Activated T-helper 2 cell treated with anti-CD3 and anti-CD28 coated beads, Interferon-gamma antibody, Interleukin-2, Interleukin-4, amounts not matched to agents 10 μg/mL and 5 μg/mL and 100 μg/mL, durations not matched to agents 14 hours and 24 hours and 36 hours (primary cell): Measurements from ENCODE around the gene GNG14. TPM values are rescaled to one million over a fixed set of nuclear protein-coding genes. Genes with fewer than 3 reads are reported as not detected.
"Not testable (repeated sequence)": the region's sequence is repeated elsewhere in the genome, so short reads cannot be mapped to it uniquely, and the experiment has no call there.

Experiments used
- DNase-seq: peaks from one replicate; pipeline ENCODE4 v3.0.0; 2021; ENCODE audit warnings: low spot score
- H3K27ac Mint-ChIP-seq: one replicate; pipeline ENCODE4 v1.8.0; 2021; ENCODE audit warnings: mixed read lengths
- H3K27me3 Mint-ChIP-seq: one replicate; pipeline ENCODE4 v1.8.0; 2021; ENCODE audit warnings: low read depth, mixed read lengths
- H3K36me3 Mint-ChIP-seq: one replicate; pipeline ENCODE4 v1.8.0; 2021; ENCODE audit warnings: low read depth, mixed read lengths
- H3K4me1 Mint-ChIP-seq: one replicate; pipeline ENCODE4 v1.8.0; 2021; ENCODE audit warnings: low read depth, mixed read lengths
- H3K4me3 Mint-ChIP-seq: one replicate; pipeline ENCODE4 v1.8.0; 2021; ENCODE audit warnings: low read depth, mild to moderate bottlenecking, moderate library complexity, mixed read lengths
- H3K9me3 Mint-ChIP-seq: one replicate; pipeline ENCODE4 v1.8.0; 2021; ENCODE audit warnings: mixed read lengths
- intact Hi-C: fragments of 100-400 bp; cut with micrococcal nuclease; formaldehyde crosslinking; loops from one replicate; pipeline ENCODE4 v1.15.1; 2023
- total RNA-seq: library from RNA; stranded (reverse); gene quantifications from 2 replicates; pipeline ENCODE4 v1.2.3, GENCODE V29; 2022

GNG14 gene
- total RNA-seq, 1 donor from 2014 or later = not detected

DNA sequence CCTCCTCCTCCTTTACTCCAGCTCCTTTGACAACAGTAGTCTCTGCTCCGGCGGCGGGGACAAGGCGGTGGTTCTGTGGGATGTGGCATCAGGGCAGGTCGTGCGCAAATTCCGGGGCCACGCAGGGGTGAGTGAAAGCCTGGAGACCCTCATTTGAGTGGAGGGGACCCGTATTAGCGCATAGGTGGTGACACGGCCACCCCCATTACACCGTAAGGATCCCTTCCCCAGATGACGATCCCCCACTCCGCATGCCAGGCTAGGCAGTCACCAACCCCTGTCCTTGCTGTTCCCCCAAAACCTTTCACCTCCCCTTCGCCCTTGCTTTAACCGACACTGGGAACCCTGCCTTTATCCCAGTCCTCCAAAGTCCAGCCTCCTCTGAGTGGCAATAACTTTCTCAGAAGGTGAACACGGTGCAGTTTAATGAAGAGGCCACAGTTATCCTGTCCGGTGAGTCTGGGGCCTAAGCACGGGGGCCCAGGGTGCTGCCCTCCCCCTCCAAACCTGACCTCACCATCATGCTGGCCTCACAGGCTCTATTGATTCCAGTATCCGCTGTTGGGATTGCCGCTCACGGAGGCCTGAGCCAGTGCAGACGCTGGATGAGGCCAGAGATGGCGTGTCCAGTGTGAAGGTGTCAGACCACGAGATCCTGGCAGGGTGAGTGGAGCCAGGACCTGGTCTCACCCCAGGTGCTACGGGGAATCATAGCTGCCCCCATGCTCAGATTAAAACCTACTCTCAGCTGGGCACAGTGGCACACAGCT, 17.5 kb upstream of the GNG14 start:
- Mint-ChIP-seq H3K27me3 (no peaks in the 10 kb centered on the region), H3K36me3 (peaks cover 47% of the 10 kb centered on the region), H3K4me1 (peaks cover 31% of the 10 kb centered on the region), H3K27ac (peak overlapping the region; percentile 100), H3K9me3 (no peaks in the 10 kb centered on the region), H3K4me3 (peak overlapping the region; percentile 93)
- intact Hi-C loops = no loop called here
- DNase-seq = no peak

DNA sequence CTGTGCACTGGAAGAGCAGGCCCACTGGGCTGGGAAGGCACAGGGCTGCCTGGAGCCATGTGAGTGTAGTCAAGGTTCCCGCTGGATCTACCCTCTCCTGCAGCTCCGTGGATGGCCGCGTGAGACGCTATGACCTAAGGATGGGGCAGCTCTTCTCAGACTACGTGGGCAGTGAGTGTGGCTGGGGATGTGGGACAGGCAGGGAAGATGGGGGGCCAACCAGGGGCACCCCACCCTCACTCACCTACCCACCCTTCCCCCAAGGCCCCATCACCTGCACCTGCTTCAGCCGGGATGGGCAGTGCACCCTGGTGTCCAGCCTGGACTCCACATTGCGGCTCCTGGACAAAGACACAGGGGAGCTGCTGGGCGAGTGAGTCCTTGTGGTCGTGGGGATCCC, 15.1 kb upstream of the GNG14 start:
- Mint-ChIP-seq H3K27ac (no peak overlapping the region), H3K4me3 (no peak overlapping the region), H3K27me3 (no peaks in the 10 kb centered on the region), H3K4me1 (peaks cover 19% of the 10 kb centered on the region), H3K9me3 (no peaks in the 10 kb centered on the region), H3K36me3 (peaks cover 63% of the 10 kb centered on the region)
- intact Hi-C loops = loop anchor here (1.0 kb wide), 1 partner anchor 108 kb away; no protein-coding TSS in a partner anchor
- no peak for DNase-seq

DNA sequence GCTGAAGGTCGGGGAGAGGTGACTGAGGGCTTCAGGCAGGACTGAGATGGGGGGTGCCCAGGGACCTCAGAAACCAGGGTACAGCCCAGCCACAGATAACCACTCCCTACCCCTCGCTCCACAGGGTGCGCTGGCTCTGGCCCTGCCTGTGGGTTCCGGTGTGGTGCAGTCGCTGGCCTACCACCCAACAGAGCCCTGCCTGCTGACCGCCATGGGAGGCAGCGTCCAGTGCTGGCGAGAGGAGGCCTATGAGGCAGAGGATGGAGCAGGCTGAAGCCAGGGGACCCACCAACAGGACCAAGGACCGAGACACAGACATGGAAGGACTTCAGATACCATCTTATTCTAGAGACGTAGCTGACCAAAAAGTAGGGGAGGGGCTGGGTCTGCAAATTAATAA, 12.4 kb upstream of the GNG14 start:
- Mint-ChIP-seq H3K36me3 (peaks cover 75% of the 10 kb centered on the region), H3K4me1 (peaks cover 11% of the 10 kb centered on the region), H3K27me3 (no peaks in the 10 kb centered on the region), H3K4me3 (no peak overlapping the region), H3K27ac (no peak overlapping the region), H3K9me3 (no peaks in the 10 kb centered on the region)
- intact Hi-C loops = no loop called here
- no peak for DNase-seq

DNA sequence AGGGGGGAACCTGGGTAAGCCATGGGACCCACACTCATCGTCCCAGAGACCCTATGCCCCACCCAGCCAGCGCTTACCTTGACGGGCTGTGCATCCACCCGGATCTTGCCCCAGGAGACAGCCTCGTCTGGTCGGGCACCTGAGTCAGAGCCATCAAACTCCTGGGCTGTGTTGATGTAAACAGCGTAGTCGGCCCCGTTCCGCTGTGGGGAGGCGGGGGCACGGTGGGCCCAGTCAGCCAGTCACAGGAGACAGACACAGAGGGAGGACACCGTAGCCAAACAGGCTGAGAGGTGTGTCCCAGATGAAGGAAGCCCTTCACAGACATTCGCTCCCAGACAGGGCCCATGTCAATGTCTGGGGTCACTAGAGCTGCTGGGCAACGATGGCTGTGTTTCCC, 11.9 kb upstream of the GNG14 start:
- no peaks in the 10 kb centered on the region for H3K9me3 Mint-ChIP-seq
- H3K27ac Mint-ChIP-seq = no peak overlapping the region
- DNase-seq = no peak
- no peaks in the 10 kb centered on the region for H3K27me3 Mint-ChIP-seq
- no peak overlapping the region for H3K4me3 Mint-ChIP-seq
- peaks cover 73% of the 10 kb centered on the region for H3K36me3 Mint-ChIP-seq
- peaks cover 9% of the 10 kb centered on the region for H3K4me1 Mint-ChIP-seq
- intact Hi-C loops = loop anchor here (1.0 kb wide), 1 partner anchor 36 kb away; no protein-coding TSS in a partner anchor

DNA sequence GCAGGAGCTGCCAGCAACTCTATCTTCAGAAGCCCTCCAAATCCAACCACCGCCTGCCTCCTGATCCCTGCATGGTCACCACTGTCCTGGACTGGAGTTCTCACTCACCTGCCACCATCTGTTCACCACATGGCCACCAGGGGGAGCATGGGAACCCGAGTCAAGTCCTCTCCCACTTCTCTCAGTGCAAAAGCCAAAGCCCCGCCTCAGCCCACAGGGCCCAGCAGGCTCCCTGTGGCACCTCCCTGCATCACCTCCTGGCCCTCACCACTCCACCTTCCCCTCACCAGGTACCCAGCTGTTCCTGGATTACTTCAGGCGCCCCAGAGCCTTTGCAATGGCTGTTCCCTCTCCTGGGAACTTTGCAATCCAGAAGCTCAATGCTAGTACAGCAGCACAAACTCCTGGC, 11.4 kb upstream of the GNG14 start:
- intact Hi-C loops = loop anchor here (1.0 kb wide), 1 partner anchor 36 kb away; no protein-coding TSS in a partner anchor
- peaks cover 77% of the 10 kb centered on the region for H3K36me3 Mint-ChIP-seq
- H3K27me3 Mint-ChIP-seq = no peaks in the 10 kb centered on the region
- no peak overlapping the region for H3K4me3 Mint-ChIP-seq
- H3K27ac Mint-ChIP-seq = no peak overlapping the region
- H3K9me3 Mint-ChIP-seq = no peaks in the 10 kb centered on the region
- DNase-seq = peak; percentile 78
- H3K4me1 Mint-ChIP-seq = peaks cover 12% of the 10 kb centered on the region

DNA sequence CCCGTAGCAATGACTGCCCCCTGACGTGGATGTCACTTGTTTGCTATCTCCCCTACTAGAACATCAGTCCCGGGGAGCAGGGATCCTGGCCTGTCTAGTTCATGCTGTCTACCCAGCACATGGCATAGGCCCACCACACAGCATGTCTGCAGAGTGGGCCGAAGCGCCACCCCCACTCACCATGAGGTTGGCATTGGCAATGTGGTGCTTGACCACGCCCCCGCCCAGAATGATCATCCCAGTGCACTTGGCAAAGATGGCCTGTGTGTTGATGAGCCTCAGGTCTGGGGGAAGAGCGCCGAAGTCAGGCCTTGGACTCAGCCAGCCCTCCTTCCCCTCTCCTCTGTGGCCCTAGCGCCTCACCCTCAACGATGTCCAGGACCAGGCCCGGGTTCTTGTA, 10.9 kb upstream of the GNG14 start:
- peaks cover 10% of the 10 kb centered on the region for H3K4me1 Mint-ChIP-seq
- DNase-seq = no peak
- H3K27me3 Mint-ChIP-seq = no peaks in the 10 kb centered on the region
- H3K4me3 Mint-ChIP-seq = no peak overlapping the region
- peaks cover 74% of the 10 kb centered on the region for H3K36me3 Mint-ChIP-seq
- intact Hi-C loops = loop anchor here (1.0 kb wide), 1 partner anchor 37 kb away; no protein-coding TSS in a partner anchor
- H3K27ac Mint-ChIP-seq = no peak overlapping the region
- no peaks in the 10 kb centered on the region for H3K9me3 Mint-ChIP-seq

DNA sequence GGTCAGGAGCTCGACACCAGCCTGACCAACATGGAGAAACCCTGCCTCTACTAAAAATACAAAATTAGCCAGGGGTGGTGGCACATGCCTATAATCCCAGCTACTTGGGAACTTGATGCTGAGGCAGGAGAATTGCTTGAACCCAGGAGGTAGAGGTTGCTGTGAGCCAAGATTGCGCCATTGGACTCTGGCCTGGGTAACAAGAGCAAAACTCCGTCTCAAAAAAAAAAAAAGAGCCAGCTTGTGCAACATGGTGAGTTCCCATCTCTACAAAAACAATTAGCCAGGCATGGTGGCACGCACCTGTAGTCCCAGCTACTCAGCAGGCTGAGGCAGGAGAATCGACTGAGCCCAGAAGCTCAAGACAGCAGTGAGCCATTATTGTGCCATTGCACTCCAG, 9.8 kb upstream of the GNG14 start:
- H3K4me3 Mint-ChIP-seq, intact Hi-C loops, DNase-seq, H3K9me3 Mint-ChIP-seq, H3K27me3 Mint-ChIP-seq, H3K27ac Mint-ChIP-seq, H3K4me1 Mint-ChIP-seq: not testable (repeated sequence)
- H3K36me3 Mint-ChIP-seq = peaks cover 67% of the 10 kb centered on the region

DNA sequence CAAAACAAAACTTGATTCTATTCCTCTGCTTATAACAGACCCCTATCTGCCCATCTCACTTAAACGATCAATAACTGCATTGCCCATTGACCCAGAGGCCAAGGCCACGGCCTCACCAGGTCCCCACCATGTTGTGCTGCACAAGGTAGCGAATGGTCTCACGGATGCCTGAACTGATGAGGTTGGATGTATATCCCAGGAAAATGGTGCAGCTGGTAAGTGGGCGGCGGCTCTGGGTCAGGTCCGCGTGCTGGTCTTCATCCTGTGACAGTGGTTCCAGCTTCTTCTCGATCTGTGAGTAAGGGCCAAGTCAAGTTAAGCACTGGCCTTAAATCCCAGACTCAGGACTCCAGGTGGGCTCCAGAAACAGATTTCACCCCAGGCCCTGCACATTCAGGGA, 7.8 kb upstream of the GNG14 start:
- H3K27me3 Mint-ChIP-seq = no peaks in the 10 kb centered on the region
- no peak for DNase-seq
- intact Hi-C loops = loop anchor here (2.0 to 5.0 kb wide), 5 partner anchors 17 to 167 kb away; partner anchors contain the start of genes FBXW9, JUNB, ZNF490 and ZNF791
- peaks cover 8% of the 10 kb centered on the region for H3K4me1 Mint-ChIP-seq
- no peaks in the 10 kb centered on the region for H3K9me3 Mint-ChIP-seq
- H3K4me3 Mint-ChIP-seq = peak overlapping the region; percentile 99
- no peak overlapping the region for H3K27ac Mint-ChIP-seq
- peaks cover 48% of the 10 kb centered on the region for H3K36me3 Mint-ChIP-seq

DNA sequence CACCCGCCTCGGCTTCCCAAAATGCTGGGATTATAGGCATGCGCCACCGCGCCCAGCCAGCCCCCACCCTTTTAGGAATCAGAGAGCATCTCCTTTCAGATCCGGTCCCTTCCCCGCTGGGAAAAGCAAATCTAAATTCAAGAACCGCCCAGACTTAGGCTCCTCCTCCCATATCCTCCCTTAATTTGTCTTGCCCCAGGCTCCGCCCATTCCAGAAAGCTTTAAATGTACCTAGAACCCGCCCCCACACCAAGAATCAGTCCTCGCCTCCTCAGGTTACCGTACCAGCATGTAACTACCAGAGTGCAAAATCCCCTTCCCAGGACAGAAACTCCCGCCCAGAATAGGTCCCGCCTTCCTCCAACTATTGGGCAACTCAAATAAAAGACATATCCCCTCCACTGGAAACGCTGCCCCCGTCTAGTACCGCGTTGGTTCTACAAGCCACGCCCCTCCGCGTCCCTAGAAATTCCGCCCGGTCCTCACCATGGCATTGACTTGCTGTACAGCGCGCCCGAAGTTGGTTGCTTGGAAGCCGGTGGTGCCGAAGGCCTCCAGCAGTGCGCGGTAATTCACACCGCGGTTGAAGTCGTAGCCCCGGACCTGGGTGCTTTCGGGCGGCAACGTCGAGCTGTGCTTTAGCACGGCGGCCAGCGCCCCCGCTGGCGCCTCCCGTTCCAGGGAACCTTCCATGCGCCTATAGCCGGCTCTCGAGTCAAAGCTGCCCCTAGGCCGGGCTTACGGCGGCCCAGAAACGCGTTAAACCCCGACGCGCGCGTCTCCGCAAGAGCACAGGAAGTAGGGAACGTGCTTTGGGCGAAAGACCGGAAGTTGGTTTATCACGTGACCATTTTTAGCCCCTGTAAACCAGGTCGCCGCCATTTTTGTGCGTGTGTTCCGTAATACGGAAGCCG, 6.5 kb upstream of the GNG14 start, which contains the start of gene DHPS:
Gene DHPS (minus strand): TSS at position 807 of the 914 bp plus-strand sequence. CDS start 114 bp downstream, at position 693.
- Mint-ChIP-seq H3K4me1 (peaks cover 8% of the 10 kb centered on the region), H3K27me3 (no peaks in the 10 kb centered on the region), H3K27ac (peak within 1 kb of the TSS; percentile 88), H3K9me3 (no peaks in the 10 kb centered on the region), H3K36me3 (peaks cover 35% of the 10 kb centered on the region), H3K4me3 (peak within 1 kb of the TSS; percentile 99)
- intact Hi-C loops = loop anchor here (1.0 to 5.0 kb wide), 7 partner anchors 12 to 166 kb away; partner anchors contain the start of genes FBXW9, JUNB, ZNF490 and ZNF791
- peak; percentile 89 for DNase-seq

DNA sequence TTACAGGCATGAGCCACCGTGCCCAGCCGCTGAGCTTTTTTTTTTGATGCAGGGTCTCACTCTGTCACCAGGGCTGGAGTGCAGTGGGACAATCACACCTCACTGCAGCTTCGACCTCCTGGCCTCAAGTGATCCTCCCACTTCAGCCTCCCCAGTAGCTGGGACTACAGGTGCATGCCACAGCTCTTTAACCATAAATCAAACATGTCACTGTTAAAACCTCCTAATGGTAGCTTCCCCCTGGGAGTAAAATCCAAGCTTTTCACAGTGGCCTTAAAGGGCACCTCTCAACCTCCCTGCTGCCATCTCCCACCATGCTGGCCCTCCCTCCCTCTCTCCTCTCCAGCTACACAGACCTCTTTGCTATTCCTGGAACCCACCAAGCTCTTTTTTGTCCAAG, 2.0 kb upstream of the GNG14 start:
- H3K4me3 Mint-ChIP-seq = no peak overlapping the region
- no peak for DNase-seq
- intact Hi-C loops = no loop called here
- H3K9me3 Mint-ChIP-seq = no peaks in the 10 kb centered on the region
- no peak overlapping the region for H3K27ac Mint-ChIP-seq
- peaks cover 4% of the 10 kb centered on the region for H3K4me1 Mint-ChIP-seq
- peaks cover 5% of the 10 kb centered on the region for H3K36me3 Mint-ChIP-seq
- H3K27me3 Mint-ChIP-seq = no peaks in the 10 kb centered on the region

DNA sequence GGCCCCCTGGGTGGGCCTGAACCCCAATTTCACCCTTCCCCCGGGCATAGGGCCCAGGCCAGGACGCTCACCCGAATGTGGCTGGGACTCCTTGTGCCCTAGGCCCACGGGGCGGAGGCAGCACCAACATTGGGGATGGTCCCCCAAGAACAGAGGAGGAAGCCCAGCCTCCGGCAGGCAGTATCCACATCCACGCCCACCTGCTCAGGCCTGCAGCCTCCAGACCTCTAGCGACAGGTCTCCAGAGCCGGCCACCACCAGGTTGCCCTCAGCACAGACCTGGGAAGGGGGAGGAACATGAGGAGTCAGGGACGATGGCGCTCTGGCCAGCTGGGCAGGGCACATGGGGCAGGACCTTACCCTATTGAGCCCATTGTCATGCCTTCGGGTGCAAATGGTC, 1.2 kb downstream of the GNG14 start:
- Mint-ChIP-seq H3K36me3 (no peaks in the 10 kb centered on the region), H3K9me3 (no peaks in the 10 kb centered on the region), H3K27me3 (no peaks in the 10 kb centered on the region), H3K4me1 (no peaks in the 10 kb centered on the region), H3K27ac (no peak overlapping the region), H3K4me3 (no peak overlapping the region)
- intact Hi-C loops = no loop called here
- no peak for DNase-seq

DNA sequence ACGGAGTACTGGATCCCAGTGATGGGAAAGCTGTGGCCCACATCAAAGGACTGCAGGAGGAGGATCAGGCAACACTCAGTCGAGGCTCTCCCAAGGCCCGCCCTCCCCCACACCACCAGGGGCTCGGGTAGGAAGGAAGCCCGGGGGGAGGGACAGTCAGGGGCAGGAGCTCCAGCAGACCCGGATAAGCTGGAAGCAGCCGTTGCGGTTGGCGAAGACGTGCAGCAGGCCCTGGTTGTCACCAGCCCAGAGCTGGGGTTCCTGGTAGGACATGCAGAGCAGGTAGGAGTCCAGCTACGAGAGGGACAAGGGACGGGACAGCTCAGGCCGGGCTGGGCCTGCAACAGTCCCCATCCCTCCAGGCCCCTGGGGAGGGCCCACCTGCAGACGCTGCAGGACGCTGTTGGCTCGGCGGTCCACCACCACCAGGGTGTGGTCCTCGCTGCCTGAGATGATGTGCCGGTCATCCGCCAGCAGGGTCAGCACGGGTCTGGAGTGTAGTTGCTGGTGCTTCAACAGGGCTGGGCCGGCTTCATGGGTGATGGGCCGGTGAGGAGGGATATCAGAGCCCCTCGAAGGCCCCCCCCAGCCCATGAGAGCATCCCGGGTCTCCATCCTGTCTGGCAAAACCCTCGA, 1.9 kb downstream of the GNG14 start:
- Mint-ChIP-seq H3K4me1 (no peaks in the 10 kb centered on the region), H3K4me3 (no peak overlapping the region), H3K9me3 (no peaks in the 10 kb centered on the region), H3K27ac (no peak overlapping the region), H3K27me3 (no peaks in the 10 kb centered on the region), H3K36me3 (no peaks in the 10 kb centered on the region)
- intact Hi-C loops = no loop called here
- no peak for DNase-seq
